Peyer's patch (tissue), 4 donors: Measurements from ENCODE around the gene C16orf92. TPM values are rescaled to one million over a fixed set of nuclear protein-coding genes. Genes with fewer than 3 reads are reported as not detected.

Source experiments
- DNase-seq, 3 donors: peaks; one replicate each; pipeline ENCODE4 v3.0.0-alpha.2; 2017 to 2019
- H3K27ac ChIP-seq, 4 donors: fragments of 200-600 bp; sonication (generic); one replicate each; pipeline ENCODE4 v1.5.1; 2016 to 2019
- H3K27me3 ChIP-seq, 2 donors: fragments of 200-600 bp; sonication (generic); one replicate each; pipeline ENCODE4 v1.5.1; 2019
- H3K36me3 ChIP-seq, 3 donors: fragments of 200-600 bp; sonication (generic); one replicate each; pipeline ENCODE4 v1.5.1; 2016 to 2019
- H3K4me1 ChIP-seq, 4 donors: fragments of 200-600 bp; sonication (generic); one replicate each; pipeline ENCODE4 v1.5.1; 2016 to 2019
- H3K4me3 ChIP-seq, 4 donors: fragments of 200-600 bp; sonication (generic); 1 replicate in 3 of 4; 2 replicates in 1 of 4; pipeline ENCODE4 v1.5.1; 2016 to 2019; ENCODE audit warnings: mild to moderate bottlenecking in 1 of 4
- H3K9me3 ChIP-seq, 4 donors: fragments of 200-600 bp; sonication (generic); one replicate each; pipeline ENCODE4 v1.5.1; 2016 to 2019; ENCODE audit warnings: mild to moderate bottlenecking in 1 of 4
- POLR2A ChIP-seq, 2 donors: fragments of 450-650 bp; IDR thresholded peaks; one replicate each; pipeline ENCODE4 v1.5.1; 2017; ENCODE audit warnings: antibody characterized with exemption in 2 of 2, mild to moderate bottlenecking in 2 of 2, moderate library complexity in 2 of 2
- total RNA-seq, 4 donors: library from RNA; depleted of rRNA; stranded (reverse); fragments of >200 nt; gene quantifications; one replicate each; pipeline ENCODE4 v1.1.0, GENCODE V29; 2016
- TF ChIP-seq, protein P1 (sequence below), 6 experiments: fragments of 450-650 bp in 4 of 6; fragments of 200-600 bp in 2 of 6; sonication (generic) in 1 of 6; IDR thresholded peaks; one replicate each; pipeline ENCODE4 v1.5.1; 2017 to 2019; ENCODE audit warnings: antibody characterized with exemption in 6 of 6, mild to moderate bottlenecking in 3 of 6, moderate library complexity in 1 of 6

C16orf92 gene
- total RNA-seq, 4 donors from 2014 or later, result not detected

DNA sequence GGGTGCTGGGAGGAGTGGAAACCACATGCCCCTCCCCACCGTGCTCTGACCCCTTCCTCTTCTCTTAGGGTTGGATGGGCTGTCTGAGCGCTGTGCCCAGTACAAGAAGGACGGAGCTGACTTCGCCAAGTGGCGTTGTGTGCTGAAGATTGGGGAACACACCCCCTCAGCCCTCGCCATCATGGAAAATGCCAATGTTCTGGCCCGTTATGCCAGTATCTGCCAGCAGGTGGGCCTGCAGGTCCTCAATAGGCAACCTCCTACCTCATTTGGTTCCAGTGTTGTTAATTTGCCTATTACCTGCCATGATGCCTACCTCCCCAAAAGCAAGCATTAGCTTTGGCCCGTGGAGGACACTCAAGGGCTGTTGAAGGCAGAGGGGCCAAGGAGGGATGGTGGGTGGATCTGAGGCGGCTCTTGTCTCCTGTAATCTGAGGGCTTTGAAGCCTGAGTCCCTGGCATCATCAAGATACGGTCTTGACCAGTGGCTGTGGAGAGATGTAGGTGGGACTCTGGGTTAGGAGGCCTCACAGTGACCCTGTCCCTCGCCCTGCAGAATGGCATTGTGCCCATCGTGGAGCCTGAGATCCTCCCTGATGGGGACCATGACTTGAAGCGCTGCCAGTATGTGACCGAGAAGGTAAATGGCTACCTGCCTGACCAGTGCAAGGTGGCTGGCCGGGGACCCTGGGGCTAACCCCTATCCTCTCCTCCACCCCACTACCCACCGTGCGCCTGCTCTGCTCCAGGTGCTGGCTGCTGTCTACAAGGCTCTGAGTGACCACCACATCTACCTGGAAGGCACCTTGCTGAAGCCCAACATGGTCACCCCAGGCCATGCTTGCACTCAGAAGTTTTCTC is 46.0 kb downstream of the C16orf92 start:
- Histone ChIP-seq H3K9me3 (no peaks in the 10 kb centered on the region), H3K36me3 (peaks cover 0 to 63% (median 0%) of the 10 kb centered on the region in 3 donors), H3K27ac (peak overlapping the region in 3 of 4 donors; percentile 3 to 36 (median 32)), H3K27me3 (no peaks in the 10 kb centered on the region), H3K4me3 (no peak overlapping the region), H3K4me1 (peaks cover 0 to 35% (median 7%) of the 10 kb centered on the region in 4 donors)
- peak in 1 of 3 donors; percentile 53 for DNase-seq
- TF ChIP-seq, protein P1, sequence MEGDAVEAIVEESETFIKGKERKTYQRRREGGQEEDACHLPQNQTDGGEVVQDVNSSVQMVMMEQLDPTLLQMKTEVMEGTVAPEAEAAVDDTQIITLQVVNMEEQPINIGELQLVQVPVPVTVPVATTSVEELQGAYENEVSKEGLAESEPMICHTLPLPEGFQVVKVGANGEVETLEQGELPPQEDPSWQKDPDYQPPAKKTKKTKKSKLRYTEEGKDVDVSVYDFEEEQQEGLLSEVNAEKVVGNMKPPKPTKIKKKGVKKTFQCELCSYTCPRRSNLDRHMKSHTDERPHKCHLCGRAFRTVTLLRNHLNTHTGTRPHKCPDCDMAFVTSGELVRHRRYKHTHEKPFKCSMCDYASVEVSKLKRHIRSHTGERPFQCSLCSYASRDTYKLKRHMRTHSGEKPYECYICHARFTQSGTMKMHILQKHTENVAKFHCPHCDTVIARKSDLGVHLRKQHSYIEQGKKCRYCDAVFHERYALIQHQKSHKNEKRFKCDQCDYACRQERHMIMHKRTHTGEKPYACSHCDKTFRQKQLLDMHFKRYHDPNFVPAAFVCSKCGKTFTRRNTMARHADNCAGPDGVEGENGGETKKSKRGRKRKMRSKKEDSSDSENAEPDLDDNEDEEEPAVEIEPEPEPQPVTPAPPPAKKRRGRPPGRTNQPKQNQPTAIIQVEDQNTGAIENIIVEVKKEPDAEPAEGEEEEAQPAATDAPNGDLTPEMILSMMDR (IDR thresholded peaks at IDR 0.05), result peak in 4 of 6 experiments; percentile 27 to 54 (median 48)
- TF ChIP-seq POLR2A (IDR thresholded peaks at IDR 0.05), result no peak

DNA sequence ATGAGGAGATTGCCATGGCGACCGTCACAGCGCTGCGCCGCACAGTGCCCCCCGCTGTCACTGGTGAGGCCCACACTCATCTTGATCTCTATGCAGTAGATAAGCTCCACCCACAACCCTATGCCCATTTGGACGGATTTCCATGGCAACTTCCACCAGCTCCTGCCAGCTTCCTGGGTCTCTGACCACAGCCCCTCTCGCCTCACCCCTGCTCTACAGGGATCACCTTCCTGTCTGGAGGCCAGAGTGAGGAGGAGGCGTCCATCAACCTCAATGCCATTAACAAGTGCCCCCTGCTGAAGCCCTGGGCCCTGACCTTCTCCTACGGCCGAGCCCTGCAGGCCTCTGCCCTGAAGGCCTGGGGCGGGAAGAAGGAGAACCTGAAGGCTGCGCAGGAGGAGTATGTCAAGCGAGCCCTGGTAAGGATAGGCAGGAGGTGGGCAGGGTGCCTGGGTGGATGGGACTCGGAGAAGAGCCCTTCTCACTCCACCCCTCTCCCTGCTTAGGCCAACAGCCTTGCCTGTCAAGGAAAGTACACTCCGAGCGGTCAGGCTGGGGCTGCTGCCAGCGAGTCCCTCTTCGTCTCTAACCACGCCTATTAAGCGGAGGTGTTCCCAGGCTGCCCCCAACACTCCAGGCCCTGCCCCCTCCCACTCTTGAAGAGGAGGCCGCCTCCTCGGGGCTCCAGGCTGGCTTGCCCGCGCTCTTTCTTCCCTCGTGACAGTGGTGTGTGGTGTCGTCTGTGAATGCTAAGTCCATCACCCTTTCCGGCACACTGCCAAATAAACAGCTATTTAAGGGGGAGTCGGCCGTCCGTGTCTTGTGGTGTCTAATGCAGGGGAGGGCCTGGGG is 46.8 kb downstream of the C16orf92 start:
- Histone ChIP-seq H3K4me3 (peak overlapping the region in 1 of 4 donors; percentile 6), H3K9me3 (no peaks in the 10 kb centered on the region), H3K27ac (no peak overlapping the region), H3K4me1 (peaks cover 0 to 37% (median 7%) of the 10 kb centered on the region in 4 donors), H3K27me3 (no peaks in the 10 kb centered on the region), H3K36me3 (peaks cover 0 to 63% (median 0%) of the 10 kb centered on the region in 3 donors)
- no peak for DNase-seq
- TF ChIP-seq, protein P1 (IDR thresholded peaks at IDR 0.05), result no peak
- no peak for TF ChIP-seq POLR2A (IDR thresholded peaks at IDR 0.05)

DNA sequence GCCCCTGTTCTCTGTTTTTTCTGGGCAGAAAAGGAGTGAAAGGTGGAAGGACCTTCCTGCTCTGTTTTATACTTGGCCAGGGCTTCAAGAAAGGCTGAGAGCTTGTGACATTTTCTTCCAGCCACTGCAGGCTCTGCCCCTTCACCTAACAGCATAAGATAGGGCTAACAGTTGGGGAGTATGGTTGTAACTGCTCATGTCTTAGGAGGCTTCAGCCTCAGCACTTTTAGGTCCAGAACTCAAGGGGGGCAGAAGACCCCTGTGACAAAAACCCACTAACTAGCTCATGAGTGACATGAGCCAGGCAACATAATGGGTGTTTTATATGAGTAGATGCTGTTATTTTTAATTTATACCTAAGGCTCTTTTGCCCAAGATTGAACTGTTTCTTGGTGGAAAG is 47.5 kb downstream of the C16orf92 start:
- no peak overlapping the region for H3K4me3 ChIP-seq
- TF ChIP-seq POLR2A (IDR thresholded peaks at IDR 0.05), result no peak
- TF ChIP-seq, protein P1 (IDR thresholded peaks at IDR 0.05), result no peak
- no peak for DNase-seq
- H3K9me3 ChIP-seq, result no peaks in the 10 kb centered on the region
- no peak overlapping the region for H3K27ac ChIP-seq
- peaks cover 0 to 63% (median 0%) of the 10 kb centered on the region in 3 donors for H3K36me3 ChIP-seq
- H3K4me1 ChIP-seq, result peaks cover 0 to 42% (median 11%) of the 10 kb centered on the region in 4 donors
- H3K27me3 ChIP-seq, result no peaks in the 10 kb centered on the region

Other genes starting within 250 kb of the C16orf92 start
- gene ZG16, start 244.9 kb upstream of the C16orf92 start, total RNA-seq, result 100 to 1,000 TPM in 3 of 4 donors, 1 to 10 TPM in 1; 9.9 to 585 (median 158) TPM
- 100 to 1,000 TPM in 2 of 4 donors, 10 to 100 TPM in 2; 31.9 to 157 (median 72.8) TPM for gene KIF22, start 232.4 kb upstream of the C16orf92 start, total RNA-seq
- 100 to 1,000 TPM; 124 to 208 (median 135) TPM for gene MAZ, start 216.7 kb upstream of the C16orf92 start, total RNA-seq
- gene PRRT2, start 211.0 kb upstream of the C16orf92 start, total RNA-seq, result 1 to 10 TPM in 2 of 4 donors, under 1 TPM in 1, not detected in 1; 0.95 to 3.3 (median 2.5) TPM
- 10 to 100 TPM; 39.5 to 50.3 (median 48.3) TPM for gene PAGR1, start 207.0 kb upstream of the C16orf92 start, total RNA-seq
- gene MVP, start 202.7 kb upstream of the C16orf92 start, total RNA-seq, result 100 to 1,000 TPM; 222 to 709 (median 645) TPM
- 100 to 1,000 TPM in 1 of 4 donors, 10 to 100 TPM in 3; 39.6 to 122 (median 91.2) TPM for gene CDIPT, start 160.0 kb upstream of the C16orf92 start, total RNA-seq
- gene SEZ6L2, start 123.6 kb upstream of the C16orf92 start, total RNA-seq, result 10 to 100 TPM in 2 of 4 donors, 1 to 10 TPM in 2; 1.7 to 14.2 (median 10.6) TPM
- under 1 TPM in 1 of 4 donors, not detected in 3; 0.53 TPM for gene ASPHD1, start 122.7 kb upstream of the C16orf92 start, total RNA-seq
- 10 to 100 TPM; 38.8 to 98.1 (median 48.7) TPM for gene KCTD13, start 97.0 kb upstream of the C16orf92 start, total RNA-seq
- gene TMEM219, start 61.1 kb upstream of the C16orf92 start, total RNA-seq, result 100 to 1,000 TPM; 103 to 201 (median 170) TPM
- 100 to 1,000 TPM in 1 of 4 donors, 10 to 100 TPM in 3; 78.1 to 123 (median 90.9) TPM for gene TAOK2, start 49.3 kb upstream of the C16orf92 start, total RNA-seq
- 10 to 100 TPM in 3 of 4 donors, 1 to 10 TPM in 1; 5.8 to 15.1 (median 13.1) TPM for gene HIRIP3, start 27.6 kb upstream of the C16orf92 start, total RNA-seq
- gene INO80E, start 27.0 kb upstream of the C16orf92 start, total RNA-seq, result 10 to 100 TPM; 46.6 to 85.8 (median 75.9) TPM
- gene DOC2A, start 12.2 kb upstream of the C16orf92 start, total RNA-seq, result 1 to 10 TPM in 3 of 4 donors, not detected in 1; 2.5 to 4.9 (median 2.9) TPM
- not detected for gene TLCD3B, start 8.1 kb downstream of the C16orf92 start, total RNA-seq
- 1,000 to 10,000 TPM in 1 of 4 donors, 100 to 1,000 TPM in 3; 427 to 1,063 (median 887) TPM for gene ALDOA, start 42.6 kb downstream of the C16orf92 start, total RNA-seq
- 10 to 100 TPM; 43.7 to 79.4 (median 56.6) TPM for gene PPP4C, start 52.8 kb downstream of the C16orf92 start, total RNA-seq
- gene TBX6, start 68.7 kb downstream of the C16orf92 start, total RNA-seq, result 1 to 10 TPM in 3 of 4 donors, under 1 TPM in 1; 0.53 to 3.4 (median 2.2) TPM
- 100 to 1,000 TPM in 2 of 4 donors, 10 to 100 TPM in 2; 85.8 to 144 (median 113) TPM for gene YPEL3, start 73.0 kb downstream of the C16orf92 start, total RNA-seq
- gene GDPD3, start 90.3 kb downstream of the C16orf92 start, total RNA-seq, result 10 to 100 TPM in 3 of 4 donors, 1 to 10 TPM in 1; 9.1 to 25.6 (median 14.6) TPM
- gene MAPK3, start 100.0 kb downstream of the C16orf92 start, total RNA-seq, result 100 to 1,000 TPM; 131 to 249 (median 191) TPM
- 100 to 1,000 TPM in 1 of 4 donors, 10 to 100 TPM in 3; 21.2 to 205 (median 32.1) TPM for gene CORO1A, start 160.4 kb downstream of the C16orf92 start, total RNA-seq
- gene BOLA2B, start 170.5 kb downstream of the C16orf92 start, total RNA-seq, result 100 to 1,000 TPM; 227 to 487 (median 370) TPM
- 100 to 1,000 TPM in 3 of 4 donors, 10 to 100 TPM in 1; 56.1 to 283 (median 260) TPM for gene SLX1A, start 170.7 kb downstream of the C16orf92 start, total RNA-seq
- 100 to 1,000 TPM in 3 of 4 donors, 10 to 100 TPM in 1; 97.4 to 195 (median 133) TPM for gene SULT1A3, start 176.1 kb downstream of the C16orf92 start, total RNA-seq
- gene NPIPB13, start 225.3 kb downstream of the C16orf92 start, total RNA-seq, result 1 to 10 TPM in 3 of 4 donors, not detected in 1; 5.9 to 9.9 (median 8.3) TPM